GM19238 (cell line): ENCODE data around the gene AUTS2.

Experiments used
- DNase-seq: peaks from one replicate; pipeline ENCODE4 v3.0.0; 2011; ENCODE audit warnings: low spot score; ENCODE audit not compliant: insufficient read length

Gene AUTS2

GRCh38 chr7:70568674-70569334 is 970.5 kb downstream of the AUTS2 start:
- DNase-seq, result no peak

GRCh38 chr7:70569335-70569819 is 971.1 kb downstream of the AUTS2 start:
- DNase-seq, result no peak

- DNase-seq, result no peak
These were observed 971.8 kb downstream of the AUTS2 start for GRCh38 chr7:70570029-70570428.

DNA sequence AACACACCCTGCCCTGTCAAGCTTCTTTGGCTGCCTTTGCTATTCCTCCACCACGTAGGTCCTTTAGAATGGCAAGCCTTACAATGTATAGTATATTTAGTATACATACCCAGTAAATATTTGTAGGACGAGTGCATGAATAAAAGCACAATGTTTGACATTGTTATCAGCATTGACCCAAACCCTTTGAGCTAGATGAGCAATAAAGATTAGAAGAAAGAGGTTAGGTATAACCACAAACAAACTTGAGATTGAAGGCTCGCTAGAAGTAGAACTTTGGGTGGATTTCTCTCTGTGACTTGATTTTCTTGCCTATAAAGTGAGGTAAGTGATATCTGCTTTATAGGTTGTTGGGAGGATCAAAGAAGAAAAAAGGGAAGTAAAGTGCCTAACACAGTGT is 972.7 kb downstream of the AUTS2 start:
- no peak for DNase-seq

DNA sequence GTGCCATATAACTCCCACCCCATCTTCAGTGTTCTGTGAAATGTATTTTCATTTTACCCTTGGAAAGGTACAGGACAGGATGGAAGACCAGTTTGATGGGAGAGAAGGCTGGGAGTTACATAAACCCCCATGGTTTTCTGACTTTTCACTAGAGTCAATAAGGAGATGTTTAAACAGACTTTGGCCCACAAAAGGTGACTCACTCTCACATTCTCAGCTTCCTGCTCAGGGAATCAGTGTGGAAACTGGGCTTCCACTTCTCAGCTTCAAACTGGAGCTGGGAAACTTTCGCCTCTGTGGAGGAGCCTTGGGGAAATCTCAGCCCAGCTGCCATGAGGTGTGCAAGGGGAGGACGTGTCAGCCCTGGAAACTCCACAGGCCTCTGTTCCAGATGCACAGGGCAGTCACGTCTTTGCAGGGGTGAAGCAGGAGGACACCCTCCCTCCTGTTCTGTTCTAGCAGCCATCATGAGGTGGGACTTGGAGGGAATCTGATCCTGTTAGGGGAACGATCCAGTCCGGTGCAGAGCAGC is 973.2 kb downstream of the AUTS2 start:
- no peak for DNase-seq

- DNase-seq, result no peak
These were observed 973.7 kb downstream of the AUTS2 start for GRCh38 chr7:70571961-70572360.

GRCh38 chr7:70572571-70572970 is 974.3 kb downstream of the AUTS2 start:
- no peak for DNase-seq

DNA sequence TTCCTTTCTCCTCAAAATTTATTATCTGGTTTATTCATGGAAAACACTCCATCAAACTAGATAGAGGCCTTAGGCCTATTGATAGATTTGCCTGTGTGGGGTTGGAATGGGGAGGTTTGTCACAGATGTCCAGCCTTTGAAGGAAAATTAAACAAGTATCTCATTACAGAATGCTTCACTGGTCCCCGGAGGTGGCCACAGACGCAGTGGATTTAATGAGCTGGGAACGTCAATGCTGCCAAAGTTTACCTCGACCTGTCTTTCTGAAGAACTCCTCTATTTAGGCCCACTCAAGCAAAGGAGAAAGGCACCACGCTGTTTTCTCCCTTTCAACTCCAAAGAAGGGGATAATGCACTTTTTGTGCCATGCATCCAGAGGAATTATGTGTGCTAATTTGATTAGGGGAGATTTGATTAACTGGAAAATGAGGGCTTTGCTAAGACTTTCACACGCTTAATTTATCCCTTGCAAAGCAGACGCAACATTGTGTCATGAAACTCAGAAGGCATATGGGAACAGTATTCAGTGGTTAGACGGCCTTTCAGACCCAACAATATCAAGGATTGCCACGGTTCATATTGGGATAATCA is 974.9 kb downstream of the AUTS2 start:
- DNase-seq, result no peak

DNA sequence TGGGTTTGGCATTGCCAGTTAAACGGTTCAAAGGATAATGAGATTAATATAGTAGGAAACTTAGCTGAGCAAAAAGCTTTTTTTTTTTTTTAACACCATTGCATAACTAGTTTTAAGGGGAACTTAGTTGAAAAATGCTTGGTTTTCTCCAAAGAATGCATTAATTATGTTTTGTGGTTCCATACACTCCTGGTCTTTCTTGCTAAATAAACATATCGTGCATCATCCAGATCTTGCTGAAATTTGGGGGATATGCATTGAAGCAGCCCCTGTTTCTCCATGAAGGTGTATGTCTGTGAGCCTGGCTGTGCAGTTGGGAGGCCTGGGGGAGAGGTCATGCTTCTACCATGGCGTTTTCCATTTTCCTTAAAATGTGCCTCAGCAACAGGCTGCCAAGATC is 975.4 kb downstream of the AUTS2 start:
- no peak for DNase-seq

GRCh38 chr7:70574314-70574834 is 976.1 kb downstream of the AUTS2 start:
- DNase-seq, result no peak

- no peak for DNase-seq
These were observed 976.9 kb downstream of the AUTS2 start for GRCh38 chr7:70574970-70575799.

- DNase-seq, result no peak
These were observed 978.8 kb downstream of the AUTS2 start for GRCh38 chr7:70577078-70577477.

DNA sequence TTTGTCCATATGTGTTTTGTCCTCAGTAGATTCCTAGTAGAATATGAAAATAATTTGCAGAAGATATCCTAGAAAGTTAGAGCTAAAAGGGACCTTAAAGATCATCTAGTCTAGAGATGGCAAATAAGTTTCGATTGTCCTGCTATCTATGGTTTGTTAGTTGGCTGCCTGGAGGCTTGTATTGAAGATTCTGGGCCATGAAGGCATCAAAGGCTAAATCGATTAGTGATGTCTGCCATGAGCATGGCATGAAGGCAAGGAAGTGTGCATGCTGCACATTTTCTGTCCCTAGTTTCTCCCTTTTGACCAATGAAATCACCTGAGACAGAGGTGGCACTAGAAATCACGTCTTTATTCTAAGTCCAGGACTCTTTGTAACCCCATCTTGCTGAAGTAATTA is 979.9 kb downstream of the AUTS2 start:
- no peak for DNase-seq

- DNase-seq, result no peak
These were observed 981.3 kb downstream of the AUTS2 start for GRCh38 chr7:70579397-70580097.

- no peak for DNase-seq
These were observed 981.9 kb downstream of the AUTS2 start for GRCh38 chr7:70580161-70580560.

DNA sequence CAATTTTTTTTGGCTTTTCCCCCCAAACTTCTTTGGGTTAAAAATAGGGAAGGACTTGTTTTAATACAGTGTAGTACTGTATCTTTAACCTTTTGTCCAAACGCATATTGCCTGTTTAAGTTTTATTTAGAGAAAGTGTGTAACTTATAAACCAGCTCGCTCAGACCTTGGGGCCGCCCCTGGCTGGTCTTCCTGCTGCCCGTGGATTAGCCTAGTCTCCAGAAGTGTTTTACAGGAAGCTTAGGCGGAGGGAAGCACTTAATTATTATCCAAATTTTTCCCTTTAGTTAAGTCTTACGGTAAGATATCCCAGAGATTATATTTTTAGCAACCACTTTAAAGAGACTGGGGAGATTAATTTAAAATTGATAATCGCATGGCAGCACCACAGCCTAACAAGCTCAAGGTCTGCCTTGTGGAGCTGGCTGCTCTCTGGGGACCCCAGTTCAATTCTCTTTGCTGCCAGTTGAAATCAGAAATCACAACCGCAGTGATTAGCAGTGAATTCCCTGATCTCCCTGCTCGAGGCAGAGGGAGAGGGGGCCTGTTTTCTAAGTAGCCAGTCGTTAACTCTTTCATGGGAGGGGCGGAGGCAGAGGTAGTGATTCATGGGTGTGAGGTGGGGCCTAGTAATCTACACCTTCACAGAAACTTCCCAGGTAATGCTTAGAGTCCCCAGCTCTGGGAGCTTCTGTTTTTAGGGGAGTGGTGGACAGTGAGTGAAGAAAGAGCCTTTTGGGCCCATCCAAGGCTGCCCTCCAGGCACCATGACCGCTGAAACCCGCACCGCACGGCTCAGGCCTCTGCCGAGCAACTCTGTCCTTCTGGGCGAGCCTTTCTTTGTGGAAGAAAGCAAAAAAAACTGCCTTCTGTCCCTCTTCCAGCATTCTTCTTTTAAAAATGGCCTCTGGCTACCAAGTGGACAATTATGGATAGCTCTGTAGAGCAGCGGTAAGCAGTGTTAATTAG is 984.9 kb downstream of the AUTS2 start:
- DNase-seq, result no peak

DNA sequence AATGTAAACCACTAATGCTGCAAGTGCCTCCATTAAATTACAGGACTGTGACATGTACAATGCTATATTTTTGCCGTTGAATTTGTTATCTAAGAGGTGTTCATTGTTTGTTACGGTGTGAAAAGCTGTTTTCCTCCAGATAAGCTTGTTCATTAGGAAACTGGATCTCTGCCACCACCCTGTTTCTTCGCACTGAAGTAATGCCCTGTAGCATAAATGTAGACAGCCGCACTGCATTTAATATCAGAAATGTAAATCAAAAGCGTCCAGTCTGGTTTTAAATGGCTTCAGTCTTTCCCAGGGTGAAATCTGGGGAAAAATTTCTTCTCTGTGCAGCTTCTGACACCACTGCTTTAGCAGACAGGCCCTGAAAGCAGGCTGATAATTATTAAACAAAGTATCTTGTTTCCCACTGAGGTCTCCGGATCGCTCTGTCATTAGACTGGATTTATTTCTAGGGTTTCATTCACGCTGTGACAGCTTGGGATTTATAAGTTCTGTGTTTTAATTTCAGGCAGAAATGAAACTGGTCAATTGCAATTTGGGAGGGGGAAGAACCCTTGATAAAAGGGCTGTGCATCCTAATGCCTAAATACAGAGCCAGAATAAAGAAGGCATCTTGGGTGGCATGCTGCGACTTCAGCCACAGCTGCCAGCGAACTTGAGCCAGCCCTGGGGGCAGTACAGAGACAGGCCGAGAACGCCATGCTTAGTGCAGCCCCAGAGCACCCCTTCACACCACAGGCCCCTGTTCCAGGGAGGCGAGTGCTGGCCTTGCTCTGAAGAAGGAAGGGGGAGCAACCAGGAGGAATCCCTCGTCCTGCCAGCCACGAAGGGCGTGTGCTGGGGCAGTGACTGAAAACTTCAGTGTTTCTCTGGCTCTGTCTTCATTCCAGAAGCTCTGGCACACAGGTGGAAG is 985.9 kb downstream of the AUTS2 start:
- DNase-seq, result no peak

DNA sequence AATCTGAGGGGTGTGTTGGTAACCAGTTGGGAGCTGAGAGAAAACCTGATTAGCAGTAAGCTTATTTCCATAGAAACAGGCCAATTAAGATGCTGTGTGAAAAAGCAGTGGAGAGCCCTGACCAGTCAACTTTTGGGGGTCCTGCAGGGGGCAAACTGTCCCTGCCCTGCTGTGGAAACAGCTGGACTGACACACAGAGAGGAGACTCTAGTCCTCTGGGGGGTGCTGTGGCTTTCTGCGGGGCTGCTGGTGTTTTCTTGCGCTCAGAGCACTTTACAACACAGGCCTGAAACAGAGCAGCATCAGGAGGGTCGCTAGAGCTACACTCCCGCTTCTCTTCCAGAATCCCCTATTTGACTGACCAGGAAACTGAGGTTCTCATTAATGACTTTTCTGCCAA is 986.8 kb downstream of the AUTS2 start:
- DNase-seq, result no peak

DNA sequence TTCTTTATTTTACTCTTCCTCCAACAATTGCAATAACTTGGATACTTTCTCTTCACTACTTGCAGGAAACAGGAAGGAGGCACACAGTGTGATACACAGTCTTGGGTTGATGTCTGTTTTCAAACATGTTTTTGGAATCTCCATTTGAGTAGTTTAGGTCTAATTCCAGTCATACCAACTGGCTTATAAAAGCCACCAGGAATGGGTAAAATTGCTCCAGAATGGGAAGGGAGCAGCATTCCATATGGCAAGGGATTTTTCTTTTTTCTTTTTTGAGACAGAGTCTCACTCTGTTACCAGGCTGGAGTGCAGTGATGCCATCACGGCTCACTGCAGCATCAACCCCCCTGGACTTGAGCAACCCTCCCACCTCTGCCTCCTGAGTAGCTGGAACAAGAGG is 988.5 kb downstream of the AUTS2 start:
- no peak for DNase-seq
